UCSD-AML1 (cell line): Measurements from ENCODE around the gene URI1.
"Not testable (repeated sequence)": the region's sequence is repeated elsewhere in the genome, so short reads cannot be mapped to it uniquely, and the experiment has no call there.

Experiments used
- DNase-seq: peaks from one replicate; lab custom pipeline; 2025; ENCODE audit not compliant: unreplicated experiment; lab: John Stamatoyannopoulos, UW

The URI1 gene

GRCh38 chr19:30020189-30020588, 78.2 kb downstream of the URI1 start:
- DNase-seq = no peak

- no peak for DNase-seq
Measured at GRCh38 chr19:30022659-30023058, 80.6 kb downstream of the URI1 start.

GRCh38 chr19:30023330-30023729, 81.3 kb downstream of the URI1 start:
- no peak for DNase-seq

- DNase-seq = no peak
Measured at GRCh38 chr19:30024091-30024490, 82.1 kb downstream of the URI1 start.

- no peak for DNase-seq
Measured at GRCh38 chr19:30026933-30027332, 84.9 kb downstream of the URI1 start.

GRCh38 chr19:30028118-30028991, 86.3 kb downstream of the URI1 start:
- DNase-seq = no peak

GRCh38 chr19:30028992-30029343, 86.9 kb downstream of the URI1 start:
- no peak for DNase-seq

GRCh38 chr19:30029721-30030510, 87.9 kb downstream of the URI1 start:
- no peak for DNase-seq

GRCh38 chr19:30034321-30034720, 92.3 kb downstream of the URI1 start:
- DNase-seq = no peak

- no peak for DNase-seq
Measured at GRCh38 chr19:30036154-30037129, 94.4 kb downstream of the URI1 start.

- no peak for DNase-seq
Measured at GRCh38 chr19:30037835-30038234, 95.8 kb downstream of the URI1 start.

- not testable (repeated sequence) for DNase-seq
Measured at GRCh38 chr19:30041931-30042330, 99.9 kb downstream of the URI1 start.

GRCh38 chr19:30043008-30043407, 101.0 kb downstream of the URI1 start:
- DNase-seq = not testable (repeated sequence)

- no peak for DNase-seq
Measured at GRCh38 chr19:30044273-30045248, 102.5 kb downstream of the URI1 start.

GRCh38 chr19:30046522-30046921, 104.5 kb downstream of the URI1 start:
- DNase-seq = no peak

GRCh38 chr19:30047432-30047831, 105.4 kb downstream of the URI1 start:
- no peak for DNase-seq

- DNase-seq = no peak
Measured at GRCh38 chr19:30049226-30049625, 107.2 kb downstream of the URI1 start.

GRCh38 chr19:30049846-30050667, 108.0 kb downstream of the URI1 start:
- no peak for DNase-seq
